HG02852 (cell line): ENCODE results near the gene SCNN1A.
"Not testable (repeated sequence)": the region's sequence is repeated elsewhere in the genome, so short reads cannot be mapped to it uniquely, and the experiment has no call there.

ENCODE experiments used
- ATAC-seq: cut with Tn5 transposase; IDR thresholded peaks from one replicate; pipeline ENCODE4 v1.9.1; 2021; ENCODE audit warnings: mild to moderate bottlenecking, moderate library complexity; ENCODE audit not compliant: unreplicated experiment

SCNN1A gene

DNA sequence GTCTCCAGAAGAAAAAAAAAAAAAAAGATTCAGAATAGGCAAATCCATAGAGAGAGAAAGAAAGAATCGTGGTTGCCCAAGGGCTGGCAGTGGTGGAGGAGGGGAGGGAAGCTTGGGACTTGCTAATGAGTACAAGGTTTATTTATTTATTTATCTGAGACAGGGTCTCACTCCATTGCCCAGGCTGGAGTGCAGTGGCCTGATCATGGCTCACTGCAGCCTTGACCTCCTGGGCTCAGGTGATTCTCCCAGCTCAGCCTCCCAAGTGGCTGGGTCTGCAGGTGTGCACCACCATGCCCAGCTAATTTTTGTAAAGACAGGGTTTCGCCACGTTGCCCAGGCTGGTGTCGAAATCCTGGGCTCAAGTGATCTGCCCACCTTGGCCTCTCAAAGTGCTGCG is 23.7 kb downstream of the SCNN1A start:
- ATAC-seq, result no peak

DNA sequence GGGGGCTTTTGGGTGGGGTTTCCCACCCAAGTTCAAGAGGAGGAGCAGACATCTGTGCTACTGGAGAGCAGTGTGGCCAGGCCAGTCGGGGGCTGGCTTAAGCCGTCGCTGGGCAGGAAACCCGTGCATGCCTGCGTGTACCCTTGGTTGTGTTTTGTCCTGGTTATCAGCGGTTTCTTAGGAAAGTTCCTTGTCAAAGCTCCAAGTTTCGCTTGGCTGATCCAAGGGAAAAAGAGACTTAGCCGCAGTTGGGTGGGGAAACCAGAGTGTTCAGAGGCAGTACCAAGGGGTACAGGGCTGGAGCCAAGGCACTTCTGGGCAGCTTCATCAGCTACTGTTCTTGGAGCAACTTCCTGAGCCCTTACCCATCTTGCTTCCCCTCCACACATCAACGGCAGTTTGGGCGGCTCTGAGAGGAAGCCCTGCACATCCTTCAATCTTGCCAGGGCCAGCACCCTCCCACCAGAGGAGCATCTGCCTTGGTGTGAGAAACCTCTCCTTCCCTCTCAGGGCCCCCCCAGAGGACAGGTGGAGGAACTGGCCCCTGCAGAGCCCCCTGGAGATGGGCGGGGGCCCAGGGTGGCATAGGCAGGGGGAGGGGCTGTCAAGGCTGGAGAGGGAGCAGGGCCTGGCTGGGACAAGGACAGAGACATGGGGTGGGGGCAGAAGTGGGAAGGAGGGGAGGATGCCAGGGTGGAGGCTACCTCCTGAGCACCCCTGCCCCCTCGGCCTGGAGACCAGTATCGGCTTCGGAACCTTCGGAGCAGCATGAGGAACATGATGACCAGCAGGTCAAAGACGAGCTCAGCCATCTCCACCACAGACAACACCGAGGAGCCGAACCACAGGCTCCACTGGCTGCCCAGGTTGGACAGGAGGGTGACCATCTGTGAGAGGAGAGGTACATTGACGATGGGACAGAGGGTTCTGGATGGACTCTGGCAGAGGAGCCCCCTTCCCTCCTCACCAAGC is 27.7 kb downstream of the SCNN1A start:
- no peak for ATAC-seq

DNA sequence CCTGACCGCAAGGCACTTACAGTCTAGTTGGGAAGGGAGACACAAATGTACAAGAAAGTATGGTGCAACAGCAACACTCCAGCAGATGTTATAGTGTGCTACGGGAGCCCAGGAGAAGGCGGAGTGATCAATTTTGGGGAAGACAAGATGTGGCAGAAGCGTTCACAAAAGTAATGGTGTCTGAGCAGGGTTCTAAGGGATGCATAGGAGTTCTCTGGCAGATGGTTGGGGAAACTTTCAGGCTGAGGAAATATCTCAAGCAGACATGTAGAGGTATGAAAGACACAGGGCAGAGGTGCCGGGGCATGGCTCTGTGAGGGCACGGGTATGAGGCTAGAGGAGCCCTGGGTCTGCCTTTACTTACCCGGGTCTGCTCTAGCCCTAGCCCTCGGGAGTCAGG is 28.4 kb downstream of the SCNN1A start:
- no peak for ATAC-seq

DNA sequence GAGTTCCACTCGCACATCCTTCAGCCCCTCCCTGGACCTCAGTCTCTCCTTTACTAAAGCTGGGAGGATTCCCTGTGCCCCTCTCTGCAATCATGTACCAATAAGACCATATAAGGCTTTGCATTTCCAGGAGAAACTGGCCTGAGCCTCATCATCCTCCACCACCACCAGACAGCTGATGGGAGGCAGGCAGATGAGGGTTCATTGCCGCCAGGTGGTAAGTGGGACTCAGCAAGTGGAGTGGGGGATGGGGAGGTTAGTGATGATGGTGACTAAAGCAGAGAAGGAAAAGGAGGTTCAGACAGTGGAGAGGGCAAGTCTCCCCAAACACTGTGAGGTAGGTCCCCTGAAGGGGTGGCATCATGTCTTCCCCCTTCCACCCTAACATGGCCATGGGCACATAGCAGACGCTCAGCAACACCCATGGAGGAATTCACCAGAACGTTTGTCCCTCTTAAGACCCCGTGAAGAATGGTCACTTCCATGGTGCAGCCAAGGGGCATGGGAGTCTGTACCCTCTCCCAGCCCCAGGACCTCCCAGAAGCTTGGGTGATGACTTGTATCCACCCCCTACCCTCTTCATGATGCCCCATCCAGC is 29.0 kb downstream of the SCNN1A start:
- no peak for ATAC-seq

GRCh38 chr12:6345319-6346091 is 29.9 kb downstream of the SCNN1A start:
- ATAC-seq, result no peak

DNA sequence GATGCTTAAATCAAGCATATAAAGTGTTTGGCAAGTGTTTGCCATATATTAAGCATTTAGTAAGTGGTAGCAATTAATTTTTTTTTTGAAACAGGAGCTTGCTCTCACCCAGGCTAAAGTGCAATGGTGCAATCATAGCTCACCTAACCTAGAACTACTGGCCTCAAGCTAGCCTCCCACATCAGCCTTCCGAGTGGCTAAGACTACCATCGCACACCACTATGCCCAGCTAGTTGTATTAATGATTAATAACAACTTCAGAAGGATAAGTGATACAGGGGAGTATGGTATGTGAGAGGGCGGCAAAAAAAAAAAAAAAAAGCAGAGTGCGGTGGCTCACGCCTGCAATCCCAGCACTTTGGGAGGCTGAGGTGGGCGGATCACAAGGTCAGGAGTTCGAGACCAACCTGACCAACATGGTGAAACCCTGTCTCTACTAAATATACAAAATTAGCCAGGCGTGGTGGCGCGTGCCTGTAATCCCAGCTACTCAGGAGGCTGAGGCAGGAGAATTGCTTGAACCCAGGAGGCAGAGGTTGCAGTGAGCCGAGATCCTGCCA is 31.2 kb downstream of the SCNN1A start:
- not testable (repeated sequence) for ATAC-seq

- ATAC-seq, result no peak
Measured at GRCh38 chr12:6343518-6343917, 31.8 kb downstream of the SCNN1A start.

DNA sequence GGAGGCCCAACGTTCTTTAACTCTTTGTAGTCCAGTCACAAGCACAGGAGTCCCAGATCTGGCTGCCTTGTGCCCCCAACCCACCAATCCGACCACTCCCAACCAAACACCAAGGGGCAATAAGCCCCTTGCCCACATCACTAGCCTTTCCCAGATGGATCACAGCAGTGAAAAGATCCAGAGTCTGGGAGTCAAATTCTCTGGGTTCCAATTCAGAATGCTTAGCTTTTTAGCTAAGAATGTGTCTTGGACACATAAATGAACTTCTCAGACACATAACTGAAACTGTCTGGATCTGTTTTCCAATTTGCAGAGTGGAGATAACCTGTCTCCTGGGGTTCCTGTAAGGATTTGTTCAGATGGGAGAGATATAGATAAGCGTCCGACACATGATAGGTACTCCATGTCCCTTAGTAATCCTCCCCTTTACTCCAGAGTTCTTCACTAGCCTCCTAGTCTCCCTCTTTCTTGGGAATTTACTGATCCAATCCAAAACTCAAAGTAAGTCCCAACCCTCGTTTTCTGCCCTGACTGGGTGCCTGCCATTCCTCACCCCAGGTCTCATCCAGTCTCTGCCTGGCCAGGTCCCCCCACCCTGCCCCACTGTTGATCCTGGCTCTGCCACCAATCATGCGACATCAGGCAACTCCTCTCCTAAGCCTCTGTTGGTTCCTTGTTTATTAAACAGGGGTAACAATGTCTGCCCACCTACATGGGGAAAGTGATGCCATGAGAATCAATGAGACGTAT is 33.0 kb downstream of the SCNN1A start:
- no peak for ATAC-seq

DNA sequence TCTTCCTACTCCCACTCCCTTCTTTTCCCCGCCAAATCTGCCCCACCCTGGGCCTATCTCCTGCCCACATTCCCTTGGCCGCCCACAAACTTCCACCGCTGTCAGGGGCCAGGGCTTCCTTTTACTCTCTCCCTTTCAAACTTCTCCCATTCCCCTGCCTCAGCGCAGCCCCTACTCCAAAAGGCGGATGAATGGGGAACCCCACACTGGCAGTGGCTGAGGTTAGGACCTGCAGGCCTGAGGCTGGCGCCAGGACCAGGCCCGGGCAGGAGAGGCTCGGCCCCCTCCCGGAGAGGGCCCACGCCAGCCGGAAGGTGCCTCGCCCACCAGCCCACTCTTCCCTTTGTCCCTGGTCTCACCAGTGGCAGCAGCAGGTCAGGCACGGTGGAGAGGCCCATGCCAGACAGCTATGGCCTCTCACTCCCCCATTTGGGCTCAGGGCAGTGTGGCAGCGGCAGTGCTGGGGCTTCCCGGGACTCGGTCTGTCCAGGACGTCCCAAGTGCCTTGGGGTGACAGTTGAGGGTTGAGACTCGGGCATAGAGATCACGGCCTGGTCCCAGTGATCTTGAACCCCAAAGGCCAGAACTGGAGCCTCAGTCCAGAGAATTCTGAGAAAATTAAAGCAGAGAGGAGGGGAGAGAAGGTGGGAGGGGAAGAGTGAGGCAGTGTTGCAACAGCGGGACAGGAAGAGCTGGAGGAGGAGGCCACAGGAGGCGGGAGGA is 33.8 kb downstream of the SCNN1A start, which contains the start of gene TNFRSF1A:
Gene TNFRSF1A, minus strand, starts transcription at position 660 of the 723 bp plus-strand sequence. Its CDS starts 262 bp downstream, at position 398.
- ATAC-seq, result no peak

- no peak for ATAC-seq
Measured at GRCh38 chr12:6340745-6341416, 34.5 kb downstream of the SCNN1A start.

GRCh38 chr12:6340032-6340638 is 35.2 kb downstream of the SCNN1A start:
- no peak for ATAC-seq

GRCh38 chr12:6338955-6339354 is 36.4 kb downstream of the SCNN1A start:
- ATAC-seq, result no peak

DNA sequence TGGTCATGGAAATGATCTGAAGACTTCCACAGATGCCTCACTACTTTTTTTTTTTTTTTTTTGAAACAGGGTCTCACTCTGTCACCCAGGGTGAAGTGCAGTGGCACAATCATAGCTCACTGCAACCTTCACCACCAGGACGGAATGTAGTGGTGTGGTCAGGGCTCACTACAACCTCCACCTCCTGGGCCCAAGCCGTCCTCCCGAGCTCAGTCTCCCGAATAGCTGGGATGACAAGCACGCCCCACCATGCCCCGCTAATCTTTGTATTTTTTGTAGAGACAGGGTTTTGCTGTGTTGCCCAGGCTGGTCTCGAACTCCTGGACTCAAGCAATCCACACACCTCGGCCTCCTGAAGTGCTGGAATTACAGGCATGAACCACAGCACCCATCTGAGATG is 36.8 kb downstream of the SCNN1A start:
- not testable (repeated sequence) for ATAC-seq

- no peak for ATAC-seq
Measured at GRCh38 chr12:6337958-6338433, 37.4 kb downstream of the SCNN1A start.

DNA sequence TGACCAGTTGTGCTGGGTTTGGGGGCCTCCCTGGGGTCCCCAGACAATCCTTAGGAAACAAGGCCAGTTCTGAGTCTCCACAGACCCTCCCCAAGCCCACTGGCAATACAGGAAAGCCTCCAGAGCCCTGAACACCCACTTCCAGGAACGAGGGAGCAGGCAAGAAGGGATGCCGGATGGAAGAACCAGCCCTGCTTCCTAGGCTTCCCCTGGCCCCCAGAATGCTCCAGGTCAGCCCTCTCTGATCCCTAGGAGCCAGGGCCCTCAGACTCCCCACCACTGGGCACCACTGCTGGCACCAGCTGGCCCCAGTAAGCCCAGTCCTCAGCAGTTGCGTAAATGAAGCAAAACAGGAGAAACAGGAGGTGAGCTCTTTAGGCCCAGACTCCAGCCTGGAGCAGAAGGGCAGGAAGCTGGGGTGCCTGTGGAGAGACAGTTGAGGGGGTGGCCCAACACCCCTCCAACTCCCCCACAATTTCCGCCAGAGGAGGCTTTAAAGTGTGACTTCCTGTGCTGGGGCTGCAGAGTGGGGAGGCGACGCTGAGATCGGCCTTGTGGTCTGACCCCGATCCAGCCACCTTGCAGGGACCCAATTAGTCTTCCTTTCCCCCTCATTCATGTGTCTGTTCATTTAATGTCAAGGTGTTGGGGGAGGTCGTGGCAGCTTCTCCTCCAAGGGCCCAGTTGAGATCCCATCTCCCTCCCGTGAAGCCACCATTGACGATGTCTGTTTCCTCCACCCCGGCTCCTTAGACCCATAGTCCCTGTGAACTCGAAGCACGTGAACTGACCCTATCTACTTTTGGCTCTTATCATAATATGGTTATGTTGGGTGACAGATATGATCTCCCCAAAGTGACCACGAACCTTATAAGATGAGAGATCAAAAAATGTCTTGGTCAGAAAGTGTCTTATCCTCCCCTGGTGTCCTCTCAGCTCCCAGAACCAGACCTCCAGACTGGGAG is 38.2 kb downstream of the SCNN1A start:
- ATAC-seq, result no peak

GRCh38 chr12:6336079-6336888 is 39.1 kb downstream of the SCNN1A start:
- no peak for ATAC-seq
